NCI-H446 treated with DMSO at 0.1 percent for 48 hours (cell line): ENCODE results near the gene RHEX.
"Not testable (repeated sequence)": the region's sequence is repeated elsewhere in the genome, so short reads cannot be mapped to it uniquely, and the experiment has no call there.

Source experiments
- DNase-seq: peaks from one replicate; lab custom pipeline; 2025; lab: John Stamatoyannopoulos, UW

RHEX gene

DNA sequence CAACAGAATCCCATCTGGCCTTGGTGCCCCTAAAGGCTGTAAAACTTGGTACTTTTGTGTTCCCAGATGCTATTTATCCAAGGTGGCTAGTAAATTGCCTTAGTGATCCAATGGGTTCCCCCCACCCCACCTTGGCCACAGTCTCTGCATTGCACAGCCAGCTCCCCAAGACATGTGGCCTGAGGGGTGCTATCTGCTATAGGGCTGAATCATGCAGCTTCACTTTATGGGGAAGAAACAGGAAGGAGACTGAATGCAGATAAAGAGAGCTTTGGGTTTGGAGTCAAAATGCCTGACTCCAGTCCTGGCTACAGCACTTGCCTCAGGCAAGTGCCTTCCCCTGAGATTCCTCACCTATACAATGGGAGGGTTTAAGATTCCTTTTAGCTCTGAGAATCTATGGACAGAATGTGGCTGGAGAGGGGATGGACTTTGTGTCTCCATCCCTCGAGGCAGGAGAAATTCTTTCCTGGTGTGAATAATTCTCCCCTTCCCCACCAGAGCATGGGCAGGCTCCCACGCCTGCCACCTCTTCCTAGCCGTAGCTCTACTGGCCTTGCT, 6.5 kb downstream of the RHEX start:
- no peak for DNase-seq

DNA sequence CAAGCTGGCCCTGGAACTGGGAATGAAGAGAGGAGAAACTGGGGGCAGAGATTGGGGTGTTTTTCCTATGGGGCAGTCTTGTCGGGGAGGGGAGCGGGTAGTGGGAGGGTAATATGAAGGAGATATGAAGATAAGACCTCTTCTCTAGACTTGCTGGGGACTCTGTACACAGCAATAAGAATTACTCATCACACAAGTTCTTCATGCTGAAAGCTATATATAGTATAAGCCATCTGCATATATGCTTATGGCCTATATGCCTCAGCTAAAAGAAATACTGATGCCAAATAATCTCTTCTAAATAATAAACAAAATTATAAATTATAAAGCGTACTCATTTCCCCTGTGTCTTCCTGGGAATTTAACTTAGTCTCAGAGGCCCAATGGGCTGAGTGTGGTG, 7.9 kb downstream of the RHEX start:
- DNase-seq = no peak

DNA sequence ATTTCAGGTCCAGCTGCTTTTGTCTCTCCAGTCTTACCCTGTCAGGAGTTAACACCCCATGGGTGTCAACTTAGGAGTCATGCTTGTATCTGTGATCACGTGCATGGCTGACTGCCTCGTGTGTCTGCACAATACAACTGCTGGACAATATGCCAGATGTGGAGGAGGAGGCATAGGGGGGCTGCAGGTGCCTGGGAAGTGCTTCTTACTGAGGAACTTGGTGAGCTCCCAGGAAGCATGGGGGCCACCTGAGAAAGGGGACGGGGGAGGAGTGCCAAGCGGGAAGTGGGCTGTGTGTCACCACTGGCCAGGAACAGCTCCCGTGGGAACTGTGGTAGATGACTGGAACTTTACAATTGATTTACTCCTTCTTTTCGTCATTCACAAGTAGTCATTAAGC, 9.5 kb downstream of the RHEX start:
- DNase-seq = no peak

DNA sequence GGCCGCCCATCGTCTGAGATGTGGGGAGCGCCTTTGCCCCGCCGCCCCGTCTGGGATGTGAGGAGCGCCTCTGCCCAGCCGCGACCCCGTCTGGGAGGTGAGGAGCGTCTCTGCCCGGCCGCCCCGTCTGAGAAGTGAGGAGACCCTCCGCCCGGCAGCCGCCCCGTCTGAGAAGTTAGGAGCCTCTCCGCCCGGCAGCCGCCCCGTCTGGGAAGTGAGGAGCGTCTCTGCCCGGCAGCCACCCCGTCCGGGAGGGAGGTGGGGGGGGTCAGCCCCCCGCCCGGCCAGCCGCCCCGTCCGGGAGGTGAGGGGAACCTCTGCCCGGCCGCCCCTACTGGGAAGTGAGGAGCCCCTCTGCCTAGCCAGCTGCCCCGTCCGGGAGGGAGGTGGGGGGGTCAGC, 11.0 kb downstream of the RHEX start:
- not testable (repeated sequence) for DNase-seq

DNA sequence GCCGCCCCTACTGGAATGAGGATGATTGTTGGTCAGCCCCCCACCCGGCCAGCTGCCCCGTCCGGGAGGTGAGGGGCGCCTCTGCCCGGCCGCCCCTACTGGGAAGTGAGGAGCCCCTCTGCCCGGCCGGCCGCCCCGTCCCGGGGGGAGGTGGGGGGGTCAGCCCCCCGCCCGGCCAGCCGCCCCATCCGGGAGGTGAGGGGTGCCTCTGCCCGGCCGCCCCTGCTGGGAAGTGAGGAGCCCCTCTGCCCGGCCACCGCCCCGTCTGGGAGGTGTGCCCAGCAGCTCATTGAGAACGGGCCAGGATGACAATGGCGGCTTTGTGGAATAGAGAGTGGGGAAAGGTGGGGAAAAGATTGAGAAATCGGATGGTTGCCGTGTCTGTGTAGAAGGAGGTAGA, 11.5 kb downstream of the RHEX start:
- not testable (repeated sequence) for DNase-seq

DNA sequence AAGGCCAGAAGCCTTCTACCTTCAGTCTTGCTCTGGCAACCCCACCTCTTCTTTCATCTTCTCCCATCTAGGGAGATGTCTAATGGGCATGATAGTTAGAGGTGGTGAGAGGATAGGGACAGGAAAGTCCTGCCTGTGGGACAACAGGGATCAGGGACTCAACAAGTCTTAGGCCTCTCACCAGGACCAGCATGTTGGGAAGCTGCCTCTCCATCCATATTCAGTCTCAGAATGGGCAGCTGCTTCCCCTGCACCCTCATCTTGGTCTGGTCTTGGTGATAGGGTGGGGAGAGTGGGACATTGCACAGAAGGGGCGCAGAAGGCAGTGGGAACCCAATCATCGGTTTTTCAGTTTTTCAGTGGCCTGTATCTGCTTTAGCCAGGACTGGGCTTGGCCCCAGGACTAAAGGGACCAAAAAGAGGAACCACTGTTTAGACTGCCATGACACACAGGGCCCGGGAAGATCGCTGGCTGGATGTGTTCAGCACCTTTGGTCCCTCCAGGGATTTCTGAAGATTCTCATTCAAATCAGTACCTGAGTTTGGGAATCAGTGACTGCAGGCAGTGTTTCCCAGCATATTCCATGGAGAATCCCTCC, 12.7 kb downstream of the RHEX start:
- DNase-seq = no peak

DNA sequence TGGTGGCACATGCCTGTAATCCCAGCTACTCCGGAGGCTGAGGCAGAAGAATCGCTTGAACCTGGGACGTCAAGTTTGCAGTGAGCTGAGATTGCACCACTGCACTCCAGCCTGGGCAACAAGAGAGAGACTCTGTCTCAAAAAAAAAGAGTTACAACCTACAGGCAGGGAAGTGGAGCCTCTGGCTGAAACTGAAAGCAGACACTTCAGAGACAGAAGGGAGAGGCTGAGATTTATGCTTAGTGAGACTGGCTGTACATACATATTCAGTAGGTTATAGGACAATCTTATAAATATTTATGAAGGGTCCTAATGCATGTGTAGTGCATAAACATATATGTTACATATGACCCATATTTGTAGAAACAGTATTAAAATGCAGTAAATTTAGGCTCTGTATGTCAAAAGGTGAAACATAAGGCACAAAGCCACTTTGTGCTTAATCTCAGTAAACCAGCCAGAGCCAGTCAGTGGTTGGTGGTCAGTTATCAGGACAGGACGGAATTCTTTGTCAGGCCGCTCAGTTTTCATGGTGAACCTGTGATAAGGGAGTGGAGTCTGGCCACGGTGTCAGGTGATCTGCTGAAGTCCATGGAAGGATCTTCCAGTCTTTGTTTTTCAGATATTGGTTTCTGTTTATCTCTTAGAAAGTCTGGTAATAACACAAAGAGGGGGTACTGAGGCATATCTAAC, 13.7 kb downstream of the RHEX start:
- no peak for DNase-seq

DNA sequence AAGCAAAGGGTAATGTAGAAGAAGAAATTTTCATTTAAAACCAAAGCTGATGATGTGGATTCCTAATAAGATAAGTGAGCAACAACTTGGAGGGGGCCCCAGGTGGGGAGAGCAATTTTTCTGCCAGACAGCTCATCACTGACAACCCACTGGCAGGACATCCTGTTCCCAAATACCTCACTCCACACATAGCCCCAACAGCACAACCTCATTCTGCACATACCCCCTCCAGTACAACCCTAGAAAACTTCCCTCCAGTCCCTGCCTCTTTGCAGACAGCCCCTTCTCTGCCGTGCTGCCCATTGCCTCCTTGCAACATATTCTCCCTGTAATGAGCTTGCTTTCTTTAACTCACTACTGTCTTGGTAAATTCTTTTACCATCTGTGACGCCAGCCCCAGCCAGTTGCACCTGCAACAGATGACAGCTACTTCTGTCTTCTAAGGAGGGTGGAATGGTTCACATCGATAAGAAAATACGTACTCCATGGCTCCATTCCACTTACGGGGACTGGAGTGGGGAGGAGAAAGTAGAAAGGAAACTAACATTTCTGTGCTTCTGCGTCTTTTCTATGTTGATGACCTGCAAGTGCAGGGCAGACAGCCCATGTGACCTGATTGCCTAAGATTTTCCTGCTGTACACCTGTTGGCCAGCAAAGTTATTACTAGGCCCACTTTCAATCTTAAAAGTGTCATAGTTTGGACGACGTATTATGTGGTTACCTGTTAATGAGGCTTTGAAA, 14.7 kb downstream of the RHEX start:
- DNase-seq = no peak

DNA sequence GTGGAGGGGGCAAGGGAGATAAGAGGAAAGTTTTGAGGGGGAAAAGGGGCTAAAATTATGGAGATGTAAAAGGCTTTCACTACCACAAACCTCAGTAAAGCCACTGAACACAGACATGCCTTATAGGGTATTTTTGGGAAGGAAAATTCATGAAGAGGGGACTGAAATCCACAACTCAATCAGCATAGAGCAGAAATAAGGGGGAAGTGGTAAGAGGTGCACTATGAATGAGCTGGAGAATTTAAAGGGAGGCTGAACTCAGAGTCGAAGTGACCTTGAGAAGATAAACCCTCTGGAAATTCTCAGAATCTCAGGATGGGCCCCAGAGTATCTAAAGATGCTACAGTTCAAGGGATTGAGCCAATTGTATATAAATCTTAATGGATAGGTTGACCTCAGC, 15.3 kb downstream of the RHEX start:
- no peak for DNase-seq

DNA sequence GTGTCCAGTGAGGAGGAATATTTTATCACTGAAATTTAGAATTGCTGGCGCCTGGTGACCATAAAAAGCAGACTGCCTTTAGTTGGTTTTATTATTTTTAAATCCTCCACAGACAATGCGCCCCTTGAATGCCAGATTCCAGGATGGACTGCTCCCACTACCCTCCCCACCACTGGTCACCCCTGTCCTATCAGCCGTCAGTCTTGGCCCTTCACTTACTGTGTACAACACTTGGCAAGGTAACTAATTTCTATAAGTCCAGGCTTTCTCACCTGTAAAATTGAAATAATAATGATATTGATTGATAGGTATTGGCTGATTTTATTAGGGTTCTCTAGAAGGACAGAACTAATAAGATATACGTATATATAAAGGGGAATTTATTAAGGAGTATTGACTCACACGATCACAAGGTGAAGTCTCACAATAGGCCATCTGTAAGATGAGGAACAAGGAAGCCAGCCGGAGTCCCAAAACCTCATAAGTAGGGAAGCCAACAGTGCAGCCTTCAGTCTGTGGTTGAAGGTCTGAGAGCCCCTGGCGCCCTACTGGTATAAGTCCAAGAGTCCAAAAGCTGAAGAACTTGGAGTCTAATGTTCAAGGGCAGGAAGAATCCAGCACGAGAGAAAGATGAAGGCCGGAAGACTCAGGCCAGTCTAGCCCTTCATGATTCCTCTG, 17.8 kb downstream of the RHEX start:
- DNase-seq = no peak

DNA sequence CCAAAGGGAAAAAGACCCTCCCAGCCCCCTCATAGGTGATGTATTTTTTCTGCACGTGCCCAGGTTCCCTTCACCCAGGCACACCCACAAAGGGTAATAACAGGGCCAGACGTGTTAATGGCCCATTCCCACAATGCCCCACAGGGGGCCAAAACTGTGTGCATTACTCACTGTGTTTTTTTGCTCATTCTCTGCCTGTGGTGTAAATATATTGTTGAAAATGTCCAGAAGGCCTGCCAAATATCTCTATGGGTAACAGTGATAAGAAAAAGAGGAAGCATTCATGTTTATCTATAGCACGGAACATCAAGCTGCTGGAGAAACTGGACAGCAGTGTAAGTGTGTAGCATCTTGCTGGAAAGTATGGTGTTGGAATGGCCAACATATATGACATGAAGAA, 21.9 kb downstream of the RHEX start:
- DNase-seq = no peak

DNA sequence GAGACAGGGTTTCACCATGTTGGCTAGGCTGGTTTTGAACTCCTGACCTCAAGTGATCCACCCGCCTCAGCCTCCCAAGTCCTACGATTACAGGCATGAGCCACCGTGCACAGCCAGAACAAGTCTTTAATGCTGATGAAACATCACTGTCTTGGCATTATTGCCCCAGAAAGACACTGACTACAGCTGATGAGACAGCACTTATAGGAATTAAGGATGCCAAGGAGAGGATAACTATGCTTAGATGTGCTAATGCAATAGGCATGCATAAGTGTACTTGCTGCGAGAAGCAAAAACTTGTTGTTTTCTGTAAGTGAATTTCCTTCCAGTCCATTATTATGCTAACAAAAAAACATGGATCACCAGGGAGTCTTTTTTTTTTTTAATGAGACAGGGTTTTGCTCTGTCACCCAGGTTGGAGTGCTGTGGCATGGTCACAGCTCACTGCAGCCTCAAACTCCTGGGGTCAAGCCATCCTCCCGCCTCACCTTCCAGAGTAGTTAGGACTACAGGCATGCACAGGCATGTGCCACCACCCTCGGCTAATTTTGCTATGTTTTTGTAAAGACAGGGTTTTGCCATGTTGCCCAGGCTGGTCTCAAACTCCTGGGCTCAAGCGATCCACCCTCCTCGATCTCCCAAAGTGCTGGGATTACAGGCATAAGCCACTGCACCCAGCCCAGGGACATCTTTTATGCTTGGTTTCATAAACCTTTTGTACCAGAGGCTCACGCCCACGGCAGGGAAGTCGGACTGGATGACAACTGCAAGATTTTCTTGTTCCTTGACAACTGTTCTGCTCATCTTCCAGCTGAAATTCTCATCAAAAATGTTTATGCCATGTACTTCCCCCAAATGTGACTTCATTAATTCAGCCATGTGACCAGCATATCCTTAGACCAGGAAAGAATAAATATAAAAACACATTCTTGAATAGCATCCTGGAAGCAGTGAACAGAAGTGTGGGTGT, 23.1 kb downstream of the RHEX start:
- DNase-seq = no peak

DNA sequence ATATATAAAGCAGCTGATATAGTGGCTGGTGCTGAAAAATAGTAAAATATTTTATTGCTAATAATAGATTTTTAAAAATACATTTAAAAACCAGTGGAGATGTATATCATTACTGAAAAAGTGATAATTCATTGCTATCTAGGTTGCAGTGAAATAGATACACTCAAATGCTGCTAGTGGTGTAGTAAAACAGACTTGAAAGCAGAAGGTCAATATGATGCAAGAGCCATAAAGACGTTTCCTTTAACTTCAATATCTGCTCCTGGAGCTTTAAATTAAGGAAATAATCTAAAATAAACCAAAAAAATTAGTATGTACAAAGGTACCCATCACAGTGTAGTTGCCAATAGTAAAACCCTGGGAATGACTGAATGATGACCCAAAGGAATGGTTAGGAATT, 26.2 kb downstream of the RHEX start:
- DNase-seq = no peak

DNA sequence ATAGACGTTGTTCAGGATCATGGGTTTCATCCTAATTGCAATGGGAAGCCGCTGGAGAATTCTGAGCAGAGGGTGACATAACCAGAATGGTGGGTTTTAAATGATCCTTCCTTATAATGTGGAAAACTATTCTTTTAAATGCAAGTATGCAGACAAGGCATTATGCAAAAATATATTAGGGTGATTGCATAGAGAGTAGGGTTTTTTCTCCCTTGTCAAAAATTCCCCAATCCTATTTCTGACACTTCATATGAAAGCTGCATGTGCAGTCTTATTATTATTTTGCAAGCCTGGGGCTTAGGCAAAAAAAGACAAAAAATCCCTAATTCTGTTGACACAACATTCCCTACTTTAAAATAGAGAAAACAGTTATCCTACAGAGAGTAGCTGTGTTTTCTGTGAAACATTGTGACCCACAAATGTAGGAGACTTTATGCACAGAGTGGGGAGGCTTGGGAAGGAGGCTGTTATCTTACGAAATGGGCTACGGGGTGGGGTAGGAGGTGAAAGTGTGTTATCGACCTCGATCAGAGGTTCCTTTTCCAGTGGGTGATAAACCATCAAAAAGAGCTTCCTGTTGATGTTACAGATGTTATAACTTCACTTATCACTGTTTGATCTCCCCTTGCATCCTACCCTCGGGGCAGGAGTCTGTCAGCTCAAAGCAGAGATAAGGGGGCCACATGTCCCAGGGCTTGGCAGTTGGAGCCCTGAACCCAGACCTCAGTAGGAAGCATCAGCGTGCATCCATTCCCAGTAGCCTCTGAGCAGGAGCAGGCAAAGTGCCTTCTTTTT, 27.2 kb downstream of the RHEX start:
- DNase-seq = no peak

DNA sequence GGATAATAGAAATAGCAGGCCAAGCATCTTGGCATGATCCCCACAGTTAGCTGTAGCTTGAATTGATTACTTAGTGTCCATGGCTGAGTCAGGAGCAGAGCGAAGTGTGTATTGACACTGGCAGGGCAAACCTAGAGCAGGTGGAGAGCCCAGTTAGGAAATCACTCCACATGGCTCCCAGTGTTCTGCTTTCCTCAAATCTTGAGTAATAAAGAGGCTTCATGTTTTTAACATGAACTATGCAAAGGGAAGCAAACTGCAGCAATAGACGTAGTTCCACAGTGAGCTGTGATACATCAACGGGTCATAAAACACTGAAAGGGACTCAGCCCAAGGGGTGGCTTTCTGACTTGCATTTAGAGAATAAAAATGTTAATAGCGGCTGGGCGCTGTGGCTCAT, 28.9 kb downstream of the RHEX start:
- DNase-seq = no peak

DNA sequence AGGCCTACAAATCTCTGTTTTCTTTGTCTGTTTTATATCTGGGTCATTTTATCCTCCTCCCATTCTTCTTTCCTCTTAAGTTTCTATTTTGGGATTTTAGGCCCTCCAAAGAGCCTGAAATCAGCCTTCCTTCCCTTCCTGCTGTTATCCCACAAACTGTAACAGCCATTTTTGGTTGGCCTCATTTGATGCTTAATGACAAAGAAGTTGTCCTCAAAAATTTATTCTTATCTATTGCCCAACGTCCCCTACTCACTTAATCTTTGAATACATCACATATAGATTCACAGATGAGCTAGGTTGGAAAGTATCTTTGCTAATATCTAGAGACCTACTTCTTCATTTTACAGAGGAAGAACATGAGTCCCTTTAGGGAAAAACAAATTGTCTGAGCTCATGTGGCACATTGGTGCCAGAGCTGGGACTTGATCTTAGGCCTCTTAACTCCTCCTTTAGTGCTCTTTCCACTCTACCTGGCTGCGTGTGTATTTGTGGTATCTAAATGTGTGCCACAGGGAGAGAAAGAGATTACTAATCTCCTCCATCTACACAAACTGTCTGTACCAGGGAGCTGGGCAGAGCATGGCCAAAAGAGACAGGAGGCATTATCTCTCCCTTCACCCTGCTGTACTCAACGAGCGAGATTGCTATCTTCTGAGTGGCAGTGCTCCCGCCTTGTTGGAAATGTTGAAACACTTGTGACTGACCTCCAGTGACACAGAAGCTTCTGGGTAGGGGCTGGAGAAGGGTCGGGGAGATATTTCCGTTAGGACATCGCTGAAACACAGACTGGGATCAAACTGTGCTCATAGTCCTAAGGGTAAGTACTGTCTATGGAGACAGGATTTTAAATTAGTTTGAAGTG, 30.1 kb downstream of the RHEX start:
- no peak for DNase-seq

DNA sequence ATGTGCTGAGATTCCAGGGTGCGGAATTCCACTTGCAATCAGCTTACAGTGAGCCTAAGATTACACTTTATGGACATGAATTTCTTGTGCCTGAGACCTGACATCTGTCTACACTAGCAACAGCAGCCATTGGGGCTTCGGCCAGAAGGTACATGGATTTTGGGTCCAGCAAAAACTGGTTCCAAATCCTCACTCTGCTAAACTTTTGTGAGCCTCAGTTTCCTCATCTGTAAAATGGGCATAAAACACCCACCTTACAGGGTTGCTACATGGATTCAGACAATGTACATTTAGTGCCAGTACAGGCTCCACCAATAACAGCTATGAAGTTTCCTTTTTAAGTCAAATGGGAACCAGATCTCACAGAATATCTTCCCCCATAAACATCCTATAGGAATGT, 30.8 kb downstream of the RHEX start:
- DNase-seq = no peak

DNA sequence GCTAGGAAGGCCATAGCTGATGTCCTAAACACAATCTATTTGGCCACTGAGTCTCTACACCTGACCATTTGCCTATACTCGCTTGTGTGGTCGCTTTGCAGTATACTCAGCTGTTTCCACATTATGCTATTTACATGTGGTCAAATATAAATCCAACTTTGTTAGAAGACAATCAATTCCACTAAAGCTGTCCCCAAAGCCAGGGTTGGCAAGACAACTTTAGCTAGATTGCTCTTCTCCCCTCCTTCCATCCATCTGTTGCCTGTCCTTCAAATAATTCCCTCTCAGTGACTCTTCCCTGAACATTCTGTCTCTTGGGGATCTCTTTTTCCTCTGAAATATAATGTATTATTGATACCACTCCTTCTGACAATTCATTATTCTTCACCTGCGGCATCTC, 34.1 kb downstream of the RHEX start:
- DNase-seq = no peak

DNA sequence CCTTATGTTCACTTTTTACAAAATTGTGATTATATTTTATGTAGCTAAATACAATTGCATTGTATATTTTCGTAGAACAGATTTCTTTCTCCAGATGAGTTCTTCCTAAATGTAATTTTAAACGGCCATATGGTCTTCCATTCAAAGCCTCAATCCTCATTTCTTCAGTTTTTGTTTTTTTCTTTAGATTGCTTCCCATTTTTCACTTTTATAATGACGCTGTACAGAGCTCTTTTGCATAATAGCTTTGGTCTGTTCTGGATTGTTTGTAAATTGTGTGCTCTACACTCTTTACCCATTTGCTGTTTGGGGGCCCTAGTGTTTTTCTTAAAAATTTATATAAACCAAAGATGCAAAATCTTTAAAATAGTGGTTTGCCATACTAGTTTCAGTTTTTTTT, 36.4 kb downstream of the RHEX start:
- DNase-seq = no peak

DNA sequence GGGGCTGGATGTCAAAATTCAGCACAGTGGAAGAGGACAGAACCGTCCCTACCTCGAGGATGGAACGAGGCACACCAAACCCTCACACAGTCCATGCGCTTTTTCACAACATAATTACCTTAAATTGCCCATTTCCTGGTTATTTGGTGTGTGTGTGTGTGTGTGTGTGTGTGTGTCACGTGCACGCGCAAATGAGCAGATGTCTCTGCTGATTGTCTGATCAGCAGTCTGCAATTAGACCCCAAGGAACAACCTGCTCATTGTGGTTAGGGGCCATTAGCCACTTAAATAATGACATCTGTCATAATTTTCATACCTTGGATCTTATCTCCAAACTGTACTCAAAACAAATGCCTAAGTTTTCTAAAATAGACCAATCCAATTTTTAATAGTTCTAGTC, 41.1 kb downstream of the RHEX start:
- DNase-seq = no peak
